Urothelium cell line (cell line): ENCODE results near the gene DACT3.
A peak's percentile ranks its signal among the peaks of the same experiment; 100 is the strongest.
"Not testable (repeated sequence)": the region's sequence is repeated elsewhere in the genome, so short reads cannot be mapped to it uniquely, and the experiment has no call there.

Experiments used
- DNase-seq: peaks from one replicate; pipeline ENCODE4 v3.0.0; 2011; ENCODE audit warnings: low spot score, mixed read lengths
- FAIRE-seq: peaks from 2 replicates; lab custom pipeline; 2011; peaks lifted over from hg19 to GRCh38; lab: Jason Lieb, UNC

Gene DACT3

DNA sequence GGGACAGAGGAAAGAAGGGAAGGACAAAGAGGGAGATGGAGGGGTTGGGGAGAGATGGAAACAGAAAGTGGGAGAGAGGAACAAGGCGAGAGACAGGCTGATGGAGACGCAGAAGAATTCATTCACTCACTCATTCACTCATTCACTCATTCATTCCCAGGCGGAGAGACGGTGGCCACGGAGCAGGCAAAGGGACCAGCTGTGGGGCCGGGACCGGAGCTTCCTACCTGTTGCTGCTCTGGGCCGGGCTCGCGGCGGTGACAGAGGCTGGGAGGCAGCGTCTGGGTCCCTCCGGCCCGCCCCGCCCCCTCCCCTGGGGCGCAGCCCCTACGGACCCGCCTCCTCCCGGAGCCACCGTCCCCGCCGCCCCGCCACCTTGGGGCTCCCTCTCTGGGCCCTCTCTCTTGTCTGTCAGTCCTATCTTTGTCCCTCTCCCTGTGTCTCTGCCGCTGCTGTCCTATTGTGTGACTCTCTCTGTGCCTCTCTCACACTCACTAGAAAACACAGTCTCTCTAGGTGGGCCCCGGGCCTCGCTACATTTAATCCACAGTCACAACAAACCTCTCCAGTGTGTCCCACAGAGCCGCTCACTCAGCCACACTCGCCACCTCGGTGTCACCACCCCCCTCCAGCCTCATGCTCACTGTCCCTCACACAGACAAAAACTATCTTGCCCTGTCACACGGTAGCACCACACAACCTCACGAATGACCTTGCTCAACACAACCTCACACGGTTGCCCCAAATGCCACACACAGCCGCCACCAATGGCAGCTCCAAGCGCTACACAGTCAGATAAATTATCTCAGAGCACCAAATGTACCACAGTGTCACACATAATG lies 24.8 kb downstream of the DACT3 start, which contains the start of gene GNG8:
Gene GNG8, minus strand, starts transcription at position 283 of the 842 bp plus-strand sequence. CDS start 1,520 bp downstream, outside the sequence.
- no peak for FAIRE-seq
- no peak for DNase-seq

DNA sequence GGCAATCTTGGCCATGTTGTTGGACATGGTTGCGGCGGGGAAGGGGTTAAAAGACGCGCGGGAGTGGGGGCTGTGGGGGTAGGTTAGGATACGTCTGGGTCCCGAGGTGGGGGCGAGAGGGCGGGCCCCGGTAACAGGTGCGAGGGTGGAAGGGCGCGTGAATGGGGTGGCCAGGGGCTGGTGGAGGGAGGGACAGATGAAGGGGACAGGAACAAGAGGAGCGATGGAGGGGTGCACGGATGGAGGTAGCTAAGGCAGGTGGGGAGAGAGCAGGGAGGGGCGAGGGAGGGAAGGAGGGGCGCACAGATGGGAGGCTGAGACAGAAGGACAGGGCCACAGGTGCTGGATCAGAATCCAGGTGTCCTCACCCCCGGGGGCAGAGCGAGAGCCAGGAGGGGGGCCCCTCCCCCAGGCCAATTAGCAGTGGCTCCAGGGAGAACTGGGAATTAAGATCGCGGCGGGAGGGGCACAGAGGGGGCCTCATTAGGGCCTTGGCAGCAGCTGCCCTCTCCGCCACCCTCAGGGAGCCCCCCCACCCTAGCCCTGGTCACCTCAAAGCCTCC lies 26.2 kb downstream of the DACT3 start:
- FAIRE-seq (no peak), DNase-seq (no peak)

DNA sequence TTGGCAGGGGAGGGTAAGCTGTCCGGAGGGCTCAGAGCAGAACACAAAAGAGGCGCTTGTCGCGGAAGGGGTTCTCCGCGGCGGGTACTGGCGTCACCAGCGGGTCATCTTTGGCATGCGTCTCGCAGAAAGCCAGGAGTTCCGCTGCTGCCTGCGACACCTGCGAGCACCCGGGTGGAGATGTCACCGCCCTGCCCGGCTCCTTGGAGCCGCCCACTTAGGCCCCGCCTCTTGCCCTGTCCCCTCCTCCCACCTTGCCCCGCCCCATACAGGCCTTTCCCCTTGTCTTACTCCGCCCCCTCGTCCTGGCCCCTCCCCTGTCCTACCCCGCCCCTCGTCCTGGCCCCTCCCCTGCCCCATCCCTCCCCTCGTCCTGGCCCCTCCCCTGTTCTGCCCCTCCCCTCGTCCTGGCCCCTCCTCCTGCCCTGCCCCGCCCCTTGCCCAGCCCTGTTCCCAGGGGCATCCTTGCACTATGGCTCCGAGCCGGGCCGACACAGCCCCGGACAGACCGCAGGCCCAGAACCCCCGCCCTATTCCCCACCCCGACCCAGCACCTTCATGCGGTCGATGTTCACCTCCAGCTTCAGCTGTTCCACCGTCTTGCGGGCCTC lies 26.8 kb downstream of the DACT3 start:
- peak; percentile 85 for DNase-seq
- peak; percentile 86 for FAIRE-seq

DNA sequence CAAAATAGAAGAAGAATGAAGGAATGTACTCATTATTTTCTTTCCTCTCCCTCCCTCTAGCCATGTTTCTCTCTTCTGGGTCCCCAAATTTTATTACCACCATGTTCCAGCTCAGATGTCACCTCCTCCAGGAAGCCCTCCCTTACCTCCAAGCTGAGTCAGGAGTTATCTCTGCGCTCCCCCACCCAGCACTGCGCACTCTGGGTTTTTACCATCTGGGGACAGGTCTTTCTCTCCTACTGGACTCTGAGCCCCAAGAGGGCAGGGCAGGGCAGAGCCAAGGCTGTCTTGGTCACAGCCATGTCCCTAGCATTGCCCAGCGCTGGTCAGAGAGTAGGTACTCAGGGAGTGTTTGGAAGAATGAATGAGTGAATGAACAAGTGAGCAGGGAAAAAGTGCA lies 27.9 kb downstream of the DACT3 start:
- FAIRE-seq (no peak), DNase-seq (no peak)

DNA sequence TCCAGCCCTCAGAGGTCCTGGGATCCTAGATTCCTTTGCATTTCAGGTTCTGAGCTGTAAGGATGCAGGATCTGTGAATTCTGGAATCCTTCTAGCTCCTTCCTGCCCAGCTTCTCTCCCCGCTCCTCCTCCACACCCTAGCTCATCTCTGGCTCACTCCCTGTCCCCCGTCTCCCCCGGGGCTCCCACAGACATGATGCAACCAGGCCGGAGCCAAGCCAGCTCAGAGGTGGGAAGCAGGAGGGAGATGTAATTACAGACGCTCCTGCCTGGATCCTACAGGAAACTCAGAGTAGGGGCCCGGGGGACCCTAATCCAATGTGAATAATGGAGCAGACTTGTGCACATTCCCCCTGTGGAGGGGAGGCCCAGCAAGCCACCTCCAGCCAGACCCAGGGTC lies 29.5 kb downstream of the DACT3 start:
- FAIRE-seq (no peak), DNase-seq (no peak)

DNA sequence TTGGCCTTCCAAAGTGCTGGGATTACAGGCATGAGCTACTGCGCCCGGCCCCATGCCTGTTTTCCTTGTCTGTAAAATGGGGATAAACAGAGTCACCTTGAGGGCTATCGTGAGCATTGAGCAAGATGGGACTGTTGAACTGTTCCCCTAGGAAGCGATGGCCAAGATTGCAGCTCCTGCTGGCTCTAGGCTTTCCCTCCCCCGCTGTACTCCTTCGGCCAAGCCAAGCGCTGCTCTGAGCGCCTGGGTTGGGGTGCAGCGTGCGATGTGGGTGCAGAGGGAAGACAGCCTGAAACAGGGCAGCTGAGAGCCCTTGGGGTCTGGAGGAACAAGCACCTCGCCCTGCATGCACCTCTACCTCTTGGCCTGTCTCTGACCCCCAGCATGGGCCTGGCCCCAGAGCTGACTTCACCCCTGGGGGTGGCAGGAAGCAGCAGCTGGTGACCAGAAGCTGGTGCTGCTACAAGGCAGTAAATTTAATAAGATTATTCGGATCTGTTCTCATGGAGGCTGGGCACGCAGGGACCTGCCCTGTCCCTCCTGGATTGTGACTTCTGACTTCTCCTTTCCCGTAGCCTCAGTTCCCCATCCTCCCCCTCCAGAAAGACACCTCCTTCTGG lies 30.3 kb downstream of the DACT3 start:
- FAIRE-seq (no peak), DNase-seq (no peak)

DNA sequence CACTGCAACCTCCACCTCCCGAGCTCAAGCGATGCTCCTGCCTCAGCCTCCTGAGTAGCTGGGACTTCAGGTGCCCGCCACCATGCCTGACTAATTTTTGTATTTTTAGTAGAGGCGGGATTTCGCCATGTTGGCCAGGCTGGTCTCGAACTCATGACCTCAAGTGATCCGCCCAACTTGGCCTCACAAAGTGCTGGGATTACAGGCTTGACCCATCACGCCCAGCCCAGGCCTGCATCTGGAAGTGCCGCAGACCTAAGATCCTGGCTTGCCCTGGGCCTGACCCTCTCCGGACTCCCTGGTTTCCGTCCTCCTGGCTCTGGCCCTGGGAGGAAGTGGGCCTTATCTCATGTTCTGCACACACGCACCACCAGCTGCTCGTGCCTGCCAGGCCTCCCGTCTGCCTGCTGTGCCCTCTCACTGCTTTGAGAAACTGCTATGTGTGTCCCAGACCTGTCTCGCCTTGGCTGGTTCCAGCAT lies 31.4 kb downstream of the DACT3 start:
- FAIRE-seq (no peak), DNase-seq (no peak)

DNA sequence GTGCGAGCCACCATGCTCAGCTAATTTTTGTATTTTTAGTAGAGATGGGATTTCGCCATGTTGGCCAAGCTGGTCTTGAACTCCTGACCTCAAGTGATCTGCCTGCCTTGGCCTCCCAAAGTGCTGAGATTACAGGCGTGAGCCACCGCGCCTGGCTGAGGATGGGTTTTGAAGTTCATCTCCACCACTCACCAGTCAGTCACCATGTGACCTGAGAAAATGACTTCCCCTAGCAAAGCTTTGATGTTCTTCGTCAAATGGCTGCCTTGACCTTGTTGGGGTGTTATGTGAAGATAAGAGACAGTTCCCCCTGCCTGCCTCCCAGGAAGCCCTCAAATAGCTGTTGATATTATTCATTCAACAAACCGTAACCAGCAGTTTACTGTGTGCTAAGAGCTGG lies 32.0 kb downstream of the DACT3 start:
- DNase-seq, FAIRE-seq: not testable (repeated sequence)

DNA sequence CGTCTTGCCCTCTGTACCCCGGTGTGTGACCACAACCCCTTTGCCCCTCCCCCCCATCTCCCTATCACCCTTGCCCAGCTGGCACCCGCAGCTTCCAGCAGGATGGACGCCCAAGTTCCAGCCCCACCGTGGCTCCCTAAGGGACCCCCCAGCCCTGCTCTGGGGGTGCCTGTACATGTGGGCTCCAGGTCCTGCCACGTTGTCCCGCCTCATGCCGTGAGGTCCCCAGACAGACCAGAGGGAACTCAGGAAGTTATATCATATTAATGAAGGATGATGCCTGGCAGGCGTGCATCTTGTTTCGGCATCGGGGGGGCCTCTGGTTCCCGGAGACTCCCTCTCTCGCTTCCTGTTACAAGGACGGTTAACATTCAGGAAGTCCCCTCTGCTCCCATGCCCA lies 34.5 kb downstream of the DACT3 start:
- FAIRE-seq (no peak), DNase-seq (no peak)

DNA sequence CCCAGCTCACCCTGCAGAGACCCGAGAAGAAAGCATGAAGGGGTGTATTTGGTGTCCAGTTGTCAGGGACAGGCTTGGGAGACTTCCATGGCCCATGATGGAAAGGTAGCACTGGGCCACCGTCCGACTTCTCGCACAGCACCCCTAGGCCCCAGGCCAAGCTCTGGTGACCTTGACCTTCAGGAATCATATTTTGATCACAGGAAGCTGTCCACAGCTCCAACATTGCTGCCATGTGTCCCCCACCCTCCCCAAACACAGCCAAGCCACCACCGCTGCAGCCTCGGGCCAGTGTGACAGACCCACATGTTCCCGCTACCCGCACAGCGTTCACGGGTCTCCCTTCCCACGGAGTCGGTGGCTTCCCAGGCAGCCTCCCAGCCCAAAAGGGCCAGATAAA lies 35.3 kb downstream of the DACT3 start:
- DNase-seq (no peak), FAIRE-seq (no peak)

DNA sequence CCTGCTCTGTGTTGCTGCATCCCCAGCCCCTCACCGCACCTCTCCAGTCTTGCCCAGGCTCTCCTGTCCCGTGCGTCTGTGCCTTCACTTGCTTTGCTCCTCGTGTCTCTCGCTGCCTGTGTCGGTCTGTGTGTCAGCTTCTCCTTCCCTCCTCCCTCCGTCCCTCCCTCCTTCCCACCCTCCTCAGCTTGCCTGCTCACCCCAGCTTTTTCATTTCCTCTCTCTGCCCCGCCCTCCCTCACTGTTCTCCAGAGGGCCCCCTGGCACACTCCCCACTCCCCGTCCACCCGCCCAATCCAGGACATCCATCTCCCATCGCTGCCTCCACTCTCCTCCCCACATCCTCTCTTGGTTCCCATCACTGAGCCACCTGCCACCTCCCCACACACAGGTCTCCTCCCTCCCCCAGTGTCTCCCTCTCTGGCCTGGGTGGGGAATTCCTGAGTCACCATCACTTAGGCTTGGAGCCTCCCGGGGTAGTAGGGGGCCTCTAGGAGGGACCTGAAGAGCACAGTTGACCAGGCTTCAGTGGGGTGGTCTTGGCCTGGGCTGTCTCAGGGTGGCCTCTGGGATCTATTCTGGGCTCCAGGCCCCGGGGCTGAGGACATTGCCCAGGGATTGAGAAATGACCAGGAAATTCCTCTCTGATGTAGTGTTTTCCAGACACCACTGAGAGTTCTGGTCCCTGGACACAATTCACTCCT lies 35.9 kb downstream of the DACT3 start, which contains the start of gene PTGIR:
Gene PTGIR, minus strand, starts transcription at position 132 of the 704 bp plus-strand sequence. CDS start 864 bp downstream, outside the sequence.
- DNase-seq = peak; percentile 63
- no peak for FAIRE-seq

DNA sequence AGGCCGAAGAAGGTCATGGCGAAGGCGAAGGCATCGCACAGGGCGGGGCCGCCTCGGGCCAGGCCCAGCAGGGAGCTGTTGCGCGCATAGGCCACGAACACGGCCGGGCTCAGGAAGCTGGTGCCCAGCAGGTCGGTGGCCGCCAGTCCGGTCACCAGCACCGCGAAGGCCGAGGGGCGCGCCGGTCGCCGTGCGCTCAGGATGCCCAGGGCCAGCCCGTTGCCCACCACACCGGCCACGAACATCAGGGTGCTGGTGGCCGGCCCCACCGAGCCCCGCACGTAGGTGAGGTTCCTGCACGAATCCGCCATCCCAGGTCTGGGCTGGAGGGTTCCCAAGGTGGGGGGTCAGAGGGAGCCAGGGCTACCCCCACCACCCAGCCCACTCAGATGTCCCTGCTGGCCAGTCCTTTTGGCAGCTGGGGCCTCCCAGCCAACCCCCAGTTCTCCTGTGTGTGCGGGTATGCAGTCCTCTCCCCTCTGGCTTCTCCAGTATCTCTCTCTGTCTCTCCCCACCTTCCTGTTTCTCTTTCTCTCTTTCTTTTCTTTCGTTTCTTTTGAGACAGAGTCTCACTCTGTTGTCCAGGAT lies 37.0 kb downstream of the DACT3 start:
- FAIRE-seq = no peak
- DNase-seq = no peak

DNA sequence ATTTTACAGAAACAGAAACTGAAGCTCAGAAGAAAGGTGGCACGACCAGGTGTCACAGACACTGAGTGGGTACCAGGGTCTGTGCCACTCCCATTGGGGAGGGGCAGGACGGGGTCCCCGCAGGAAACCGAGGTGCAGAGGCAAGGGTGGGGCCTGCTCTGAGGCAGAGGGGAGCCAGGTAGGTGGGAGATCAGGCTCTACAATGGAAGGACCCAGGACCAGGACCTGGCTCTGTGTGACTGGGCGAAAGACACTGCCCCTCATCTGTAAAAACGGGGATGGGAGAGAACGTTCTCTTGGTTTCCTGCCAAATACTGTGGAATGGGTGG lies 38.9 kb downstream of the DACT3 start:
- FAIRE-seq (no peak), DNase-seq (no peak)

DNA sequence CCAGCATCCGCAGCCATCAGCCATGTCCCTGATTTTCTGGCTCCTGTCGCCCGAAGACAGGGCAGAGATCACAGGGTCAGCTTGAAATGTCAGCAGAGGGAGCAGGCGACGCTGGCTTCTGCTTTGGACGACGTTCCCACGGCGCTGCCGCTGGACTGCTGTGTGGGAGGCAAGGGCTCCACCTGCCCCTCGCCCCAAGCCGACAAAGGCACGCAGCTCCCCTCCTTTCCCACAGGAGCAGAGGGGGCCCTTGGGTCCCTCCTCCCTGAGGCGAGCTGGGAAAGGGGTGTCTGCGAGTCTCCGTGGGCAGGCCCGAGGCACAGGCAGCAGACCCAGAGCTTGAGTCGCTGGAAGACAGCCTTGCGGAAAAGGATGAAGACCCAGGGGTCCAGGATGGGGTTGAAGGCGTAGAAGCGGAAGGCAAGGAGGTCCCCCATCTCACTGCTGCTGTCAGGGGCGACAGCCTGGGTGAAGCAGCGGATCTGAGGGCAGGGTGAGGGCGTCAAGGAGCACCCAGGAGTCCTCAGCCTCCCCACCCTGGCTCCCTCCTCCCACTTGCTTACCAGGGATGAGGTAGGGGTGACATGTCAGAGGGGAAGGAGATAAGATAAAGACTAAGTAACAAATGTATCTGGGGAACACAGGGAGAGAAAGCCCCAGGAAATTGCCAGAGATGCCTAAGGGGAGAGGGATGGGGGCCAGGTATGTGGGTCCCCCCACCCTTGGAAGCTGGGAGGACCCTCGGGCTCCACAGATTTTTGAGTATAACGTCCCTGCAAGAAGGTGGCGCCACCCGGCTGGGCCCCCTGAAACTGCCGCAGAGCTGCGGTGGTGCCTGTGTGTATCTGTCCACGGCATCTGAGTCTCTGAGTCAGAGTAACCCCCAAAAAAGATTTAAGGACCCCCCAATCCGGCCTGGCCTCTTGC lies 39.5 kb downstream of the DACT3 start:
- no peak for FAIRE-seq

DNA sequence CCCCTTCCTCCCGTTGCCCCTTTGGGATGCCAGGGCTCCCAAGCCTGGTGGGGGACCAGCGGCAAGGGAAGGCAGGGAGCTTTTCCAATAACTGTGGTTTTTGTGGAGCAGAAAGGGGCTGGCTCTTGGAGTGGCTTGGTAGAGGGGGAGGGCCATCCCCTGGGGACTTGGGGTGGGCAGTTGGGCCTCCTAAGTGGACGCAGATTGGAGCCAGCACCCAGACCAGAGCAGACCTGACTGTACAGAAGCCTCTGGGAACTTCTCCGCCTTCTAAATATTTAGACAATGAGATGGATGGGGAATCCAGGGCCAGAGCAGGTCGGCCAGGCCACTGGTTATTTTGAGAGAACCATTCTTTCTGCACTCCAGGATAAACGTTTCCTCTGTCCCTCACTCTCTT lies 40.3 kb downstream of the DACT3 start:
- FAIRE-seq = no peak

More for the DNA sequence above, 39.5 kb downstream of the DACT3 start:
- no peak for DNase-seq

DNA sequence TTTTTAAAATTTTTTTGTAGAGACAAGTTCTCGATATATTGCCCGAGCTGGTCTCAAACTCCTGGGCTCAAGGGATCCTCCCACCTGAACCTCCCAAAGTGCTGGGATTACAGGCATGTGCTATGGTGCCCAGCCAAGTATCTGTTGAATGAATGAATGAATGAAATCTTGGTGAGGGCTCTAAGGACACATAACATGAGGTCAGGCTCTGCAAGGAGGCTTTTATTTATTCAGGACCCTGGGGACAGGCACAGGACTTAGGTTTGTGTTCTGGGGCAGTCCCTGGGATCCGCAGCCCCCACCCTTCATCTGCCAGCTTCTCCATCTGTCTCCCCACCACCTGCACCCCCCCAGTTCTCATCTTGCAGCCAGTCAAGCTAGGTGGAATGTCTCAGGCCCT lies 40.7 kb downstream of the DACT3 start:
- DNase-seq = no peak
- no peak for FAIRE-seq

More for the DNA sequence above, 40.3 kb downstream of the DACT3 start:
- no peak for DNase-seq

DNA sequence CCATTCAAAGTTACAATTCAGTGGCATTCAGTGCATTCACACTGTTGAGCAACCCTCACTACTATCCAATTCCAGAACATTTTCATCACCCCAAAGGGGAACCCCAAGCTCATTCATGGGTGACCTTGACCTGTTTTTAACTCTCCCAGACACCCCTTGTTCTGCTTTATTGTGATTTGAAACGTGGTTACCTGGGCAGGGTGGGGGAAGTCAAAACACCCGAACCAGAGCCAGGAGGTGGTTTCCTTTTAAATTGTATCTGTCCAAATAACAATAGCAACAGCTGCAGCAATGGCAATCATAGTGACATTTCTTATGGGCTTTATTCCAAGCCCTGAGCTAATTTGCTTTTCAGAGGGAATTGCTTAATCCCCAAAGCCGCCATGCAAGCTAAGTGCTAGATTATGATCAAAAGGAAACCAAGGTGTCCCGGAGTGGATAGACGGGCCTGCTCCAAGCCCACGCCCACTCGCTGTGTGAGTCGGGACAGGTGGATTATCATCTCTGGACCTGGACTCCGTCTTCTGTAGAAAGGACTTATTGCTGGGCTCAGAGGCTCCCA lies 42.2 kb downstream of the DACT3 start:
- FAIRE-seq (no peak), DNase-seq (no peak)

DNA sequence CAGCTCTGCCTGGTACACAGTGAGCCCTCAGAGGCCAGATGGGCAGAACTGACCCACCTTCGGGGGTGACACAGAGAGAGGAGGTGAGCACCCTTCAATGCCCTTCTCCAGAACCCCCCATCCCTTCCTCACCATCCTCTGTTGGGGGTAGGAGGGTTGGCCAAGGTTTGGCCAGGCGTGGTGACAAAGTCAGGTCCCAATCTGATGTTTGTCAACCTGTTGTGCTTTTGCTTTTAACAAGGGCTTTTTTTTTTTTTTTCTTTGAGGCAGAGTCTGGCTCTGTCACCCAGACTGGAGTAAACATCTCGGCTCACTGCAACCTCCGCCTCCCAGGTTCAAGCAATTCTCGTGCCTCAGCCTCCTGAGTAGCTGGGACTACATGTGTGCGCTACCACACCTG lies 43.4 kb downstream of the DACT3 start:
- no peak for DNase-seq
- no peak for FAIRE-seq
